ENCODE data around the gene CRELD2. TPM values are rescaled to one million over a fixed set of nuclear protein-coding genes. Genes with fewer than 3 reads are reported as not detected.

CRELD2 gene
- polyA plus RNA-seq, 1 donor (not counting 4 experiments of a cell fraction or from before 2014, with no cell fraction given) = 33.5 TPM

GRCh38 chr22:49930596-49931412 lies 12.4 kb downstream of the CRELD2 start:
- no peak overlapping the region for H3K4me3 ChIP-seq (ENCODE audit: control insufficient read depth in 2 of 3, extremely low read depth in 1 of 3, insufficient read depth in 2 of 3, low read depth in 1 of 3, low read length in 3 of 3)
- no peaks in the 10 kb centered on the region for H3K79me2 ChIP-seq (ENCODE audit: control insufficient read depth, insufficient read depth, low read length)
- no peaks in the 10 kb centered on the region for H4K20me1 ChIP-seq (ENCODE audit: control insufficient read depth, extremely low read depth, insufficient read depth, low read length)
- H3K9me1 ChIP-seq (ENCODE audit: control insufficient read depth, extremely low read depth, insufficient read depth, low read length) = no peaks in the 10 kb centered on the region
- DNase-seq (ENCODE audit: low read depth, low spot score) = no peak
- H3K4me1 ChIP-seq (ENCODE audit: control insufficient read depth, extremely low read depth, insufficient read depth, low read length) = peaks cover 19% of the 10 kb centered on the region
- no peak overlapping the region for H2AFZ ChIP-seq (ENCODE audit: control insufficient read depth, low read length)
- no peak overlapping the region for H3K27ac ChIP-seq (ENCODE audit: control insufficient read depth, insufficient read depth, low read length)
- H3K4me2 ChIP-seq (ENCODE audit: control insufficient read depth, extremely low read depth, insufficient read depth, low read depth, low read length) = no peak overlapping the region
- H3K9me3 ChIP-seq (ENCODE audit: control insufficient read depth, low read depth, low read length) = no peaks in the 10 kb centered on the region
- FAIRE-seq = peak; percentile 74
- TF ChIP-seq CTCF (optimal IDR thresholded peaks at IDR 0.05 in 1 of 3, IDR thresholded peaks at IDR 0.05 in 1 of 3, conservative IDR thresholded peaks at IDR 0.05 in 1 of 3; ENCODE audit: extremely low read depth in 1 of 3, insufficient read depth in 2 of 3, low read length in 3 of 3) (peak in 2 of 3 experiments; percentile 24 to 77), EZH2 (IDR thresholded peaks at IDR 0.05; ENCODE audit: low read length) (no peak)
- H3K9ac ChIP-seq (ENCODE audit: control insufficient read depth, extremely low read depth, insufficient read depth, low read length) = no peak overlapping the region
- peaks cover 8% of the 10 kb centered on the region for H3K27me3 ChIP-seq (ENCODE audit: control insufficient read depth, extremely low read depth, insufficient read depth, low read length)
- dilution Hi-C loops (cut with MboI; ENCODE audit: extremely low pct_ligation_motif_present, low sequenced_read_pairs) = no loop called here
- peaks cover 0 to 12% of the 10 kb centered on the region in 2 experiments for H3K36me3 ChIP-seq (ENCODE audit: control insufficient read depth in 2 of 2, extremely low read depth in 1 of 2, insufficient read depth in 2 of 2, low read length in 2 of 2)

- Histone ChIP-seq H3K4me2 (ENCODE audit: control insufficient read depth, extremely low read depth, insufficient read depth, low read depth, low read length) (no peak overlapping the region), H3K9ac (ENCODE audit: control insufficient read depth, extremely low read depth, insufficient read depth, low read length) (no peak overlapping the region), H3K4me1 (ENCODE audit: control insufficient read depth, extremely low read depth, insufficient read depth, low read length) (peaks cover 22% of the 10 kb centered on the region), H3K4me3 (ENCODE audit: control insufficient read depth in 2 of 3, extremely low read depth in 1 of 3, insufficient read depth in 2 of 3, low read depth in 1 of 3, low read length in 3 of 3) (no peak overlapping the region), H3K9me3 (ENCODE audit: control insufficient read depth, low read depth, low read length) (no peaks in the 10 kb centered on the region), H4K20me1 (ENCODE audit: control insufficient read depth, extremely low read depth, insufficient read depth, low read length) (no peaks in the 10 kb centered on the region), H3K27me3 (ENCODE audit: control insufficient read depth, extremely low read depth, insufficient read depth, low read length) (peaks cover 14% of the 10 kb centered on the region), H3K79me2 (ENCODE audit: control insufficient read depth, insufficient read depth, low read length) (no peaks in the 10 kb centered on the region), H3K27ac (ENCODE audit: control insufficient read depth, insufficient read depth, low read length) (no peak overlapping the region), H3K9me1 (ENCODE audit: control insufficient read depth, extremely low read depth, insufficient read depth, low read length) (no peaks in the 10 kb centered on the region), H2AFZ (ENCODE audit: control insufficient read depth, low read length) (no peak overlapping the region), H3K36me3 (ENCODE audit: control insufficient read depth in 2 of 2, extremely low read depth in 1 of 2, insufficient read depth in 2 of 2, low read length in 2 of 2) (no peaks in the 10 kb centered on the region)
- DNase-seq (ENCODE audit: low read depth, low spot score) (no peak), FAIRE-seq (no peak)
- dilution Hi-C loops (cut with MboI; ENCODE audit: extremely low pct_ligation_motif_present, low sequenced_read_pairs) = no loop called here
- no peak for TF ChIP-seq CTCF (optimal IDR thresholded peaks at IDR 0.05 in 1 of 3, IDR thresholded peaks at IDR 0.05 in 1 of 3, conservative IDR thresholded peaks at IDR 0.05 in 1 of 3; ENCODE audit: extremely low read depth in 1 of 3, insufficient read depth in 2 of 3, low read length in 3 of 3)
- TF ChIP-seq EZH2 (IDR thresholded peaks at IDR 0.05; ENCODE audit: low read length) = no peak
Observed at GRCh38 chr22:49933236-49934159, 15.1 kb downstream of the CRELD2 start.
